Adrenal gland (tissue), 5 donors: Measurements from ENCODE around the gene RABGAP1L.

Experiments
- CTCF ChIP-seq, 6 experiments: fragments of 450-650 bp in 4 of 6; fragments of 200-600 bp in 2 of 6; sonication (generic) in 1 of 6; IDR thresholded peaks; 1 replicate in 5 of 6; 2 replicates in 1 of 6; pipeline versions ENCODE4 v1.5.1 to v1.8.0; 2016 to 2021; ENCODE audit warnings: antibody characterized with exemption in 6 of 6, mild to moderate bottlenecking in 2 of 6, moderate library complexity in 1 of 6
- POLR2A ChIP-seq, 2 donors: fragments of 450-650 bp; IDR thresholded peaks; one replicate each; pipeline ENCODE4 v1.6.1; 2017; ENCODE audit warnings: antibody characterized with exemption in 2 of 2, mild to moderate bottlenecking in 2 of 2, moderate library complexity in 1 of 2
- donor health status: DM: no; HTN: no; CAD: no.

GRCh38 chr1:174426153-174426552, 266.8 kb downstream of the RABGAP1L start:
- TF ChIP-seq CTCF (IDR thresholded peaks at IDR 0.05) (no peak), POLR2A (IDR thresholded peaks at IDR 0.05) (no peak)
